ENCODE results near the gene CBX5. TPM values are rescaled to one million over a fixed set of nuclear protein-coding genes. Genes with fewer than 3 reads are reported as not detected.

Gene CBX5
- total RNA-seq, 1 donor from 2014 or later = 35.2 TPM

Other genes starting within 250 kb of the CBX5 start
- gene HOXC5, start 247.1 kb downstream of the CBX5 start, total RNA-seq = 0.55 TPM
- 2.2 TPM for gene HOXC4, start 226.3 kb downstream of the CBX5 start, total RNA-seq
- 23.4 TPM for gene SMUG1, start 91.1 kb downstream of the CBX5 start, total RNA-seq
- gene HNRNPA1, start 604 bp upstream of the CBX5 start, total RNA-seq = 655 TPM
- gene NFE2, start 20.9 kb upstream of the CBX5 start, total RNA-seq = 4.9 TPM
- gene COPZ1, start 45.0 kb upstream of the CBX5 start, total RNA-seq = 93.8 TPM
- 2.3 TPM for gene GPR84, start 84.4 kb upstream of the CBX5 start, total RNA-seq
- gene ZNF385A, start 104.6 kb upstream of the CBX5 start, total RNA-seq = 31.9 TPM
- gene ITGA5, start 139.1 kb upstream of the CBX5 start, total RNA-seq = 125 TPM
- 0.42 TPM for gene GTSF1, start 193.5 kb upstream of the CBX5 start, total RNA-seq
- gene NCKAP1L, start 217.6 kb upstream of the CBX5 start, total RNA-seq = 60.5 TPM